NT2/D1 (cell line): Measurements from ENCODE around the gene OR2H1.

Experiments
- SUZ12 ChIP-seq: IDR thresholded peaks from 2 replicates; pipeline ENCODE4 v1.6.1; 2011; ENCODE audit not compliant: insufficient read length, insufficient read depth; ENCODE audit errors: extremely low read depth
- YY1 ChIP-seq: IDR thresholded peaks from 2 replicates; pipeline ENCODE4 v1.6.1; 2011; ENCODE audit not compliant: insufficient read length, insufficient read depth

DNA sequence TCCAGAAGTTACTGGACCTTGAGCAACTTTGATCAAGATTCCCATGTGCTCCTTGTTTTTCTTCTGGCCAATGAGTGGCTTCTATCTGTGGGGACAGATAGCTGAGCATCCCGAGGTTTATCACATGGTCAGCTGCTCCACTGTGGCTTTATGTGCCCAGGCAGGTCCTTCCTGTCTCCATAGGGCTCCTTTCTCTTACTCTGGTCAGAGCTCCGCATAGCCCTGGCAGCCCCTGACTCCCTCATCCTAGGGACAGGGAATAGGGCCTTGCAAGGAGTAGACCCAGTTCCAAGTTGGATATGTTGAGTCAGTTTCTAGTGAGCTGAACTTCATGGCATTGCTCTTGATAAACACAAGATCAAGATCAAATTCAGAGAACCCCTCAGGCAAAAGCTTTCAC lies 37.2 kb downstream of the OR2H1 start:
- TF ChIP-seq YY1, result no peak
- no peak for TF ChIP-seq SUZ12
